Measurements from ENCODE around the gene PSAP. TPM values are rescaled to one million over a fixed set of nuclear protein-coding genes. Genes with fewer than 3 reads are reported as not detected.

The PSAP gene
- total RNA-seq, 1 donor from 2014 or later, result 1,262 TPM

GRCh38 chr10:71780719-71781118 is 70.3 kb downstream of the PSAP start:
- no peak overlapping the region for H3K4me3 Mint-ChIP-seq (ENCODE audit: unreplicated experiment)
- H3K4me1 Mint-ChIP-seq (ENCODE audit: unreplicated experiment), result no peaks in the 10 kb centered on the region
- no peaks in the 10 kb centered on the region for H3K9me3 Mint-ChIP-seq (ENCODE audit: unreplicated experiment)
- no peak overlapping the region for H3K27ac Mint-ChIP-seq (ENCODE audit: unreplicated experiment)
- TF ChIP-seq CTCF (IDR thresholded peaks at IDR 0.05), result no peak
- H3K27me3 Mint-ChIP-seq (ENCODE audit: unreplicated experiment), result peaks cover 31% of the 10 kb centered on the region
- no peak for DNase-seq (ENCODE audit: extremely low spot score, unreplicated experiment)
- H3K36me3 Mint-ChIP-seq (ENCODE audit: unreplicated experiment), result no peaks in the 10 kb centered on the region

GRCh38 chr10:71780156-71780555 is 70.9 kb downstream of the PSAP start:
- no peaks in the 10 kb centered on the region for H3K4me1 Mint-ChIP-seq (ENCODE audit: unreplicated experiment)

GRCh38 chr10:71779641-71780040 is 71.4 kb downstream of the PSAP start:
- H3K27me3 Mint-ChIP-seq (ENCODE audit: unreplicated experiment), result peaks cover 27% of the 10 kb centered on the region
- H3K4me1 Mint-ChIP-seq (ENCODE audit: unreplicated experiment), result peaks cover under 1% of the 10 kb centered on the region
- H3K36me3 Mint-ChIP-seq (ENCODE audit: unreplicated experiment), result no peaks in the 10 kb centered on the region
- H3K4me3 Mint-ChIP-seq (ENCODE audit: unreplicated experiment), result no peak overlapping the region
- H3K9me3 Mint-ChIP-seq (ENCODE audit: unreplicated experiment), result no peaks in the 10 kb centered on the region
- no peak overlapping the region for H3K27ac Mint-ChIP-seq (ENCODE audit: unreplicated experiment)
- no peak for TF ChIP-seq CTCF (IDR thresholded peaks at IDR 0.05)
- DNase-seq (ENCODE audit: extremely low spot score, unreplicated experiment), result no peak

More at GRCh38 chr10:71780156-71780555, 70.9 kb downstream of the PSAP start:
- no peaks in the 10 kb centered on the region for H3K9me3 Mint-ChIP-seq (ENCODE audit: unreplicated experiment)
- no peak overlapping the region for H3K27ac Mint-ChIP-seq (ENCODE audit: unreplicated experiment)
- peaks cover 27% of the 10 kb centered on the region for H3K27me3 Mint-ChIP-seq (ENCODE audit: unreplicated experiment)
- TF ChIP-seq CTCF (IDR thresholded peaks at IDR 0.05), result no peak
- no peak for DNase-seq (ENCODE audit: extremely low spot score, unreplicated experiment)
- no peaks in the 10 kb centered on the region for H3K36me3 Mint-ChIP-seq (ENCODE audit: unreplicated experiment)
- H3K4me3 Mint-ChIP-seq (ENCODE audit: unreplicated experiment), result no peak overlapping the region

- no peaks in the 10 kb centered on the region for H3K36me3 Mint-ChIP-seq (ENCODE audit: unreplicated experiment)
- no peak overlapping the region for H3K27ac Mint-ChIP-seq (ENCODE audit: unreplicated experiment)
- no peak overlapping the region for H3K4me3 Mint-ChIP-seq (ENCODE audit: unreplicated experiment)
- H3K4me1 Mint-ChIP-seq (ENCODE audit: unreplicated experiment), result peaks cover 11% of the 10 kb centered on the region
- H3K27me3 Mint-ChIP-seq (ENCODE audit: unreplicated experiment), result peaks cover 22% of the 10 kb centered on the region
- DNase-seq (ENCODE audit: extremely low spot score, unreplicated experiment), result no peak
- TF ChIP-seq CTCF (IDR thresholded peaks at IDR 0.05), result no peak
- H3K9me3 Mint-ChIP-seq (ENCODE audit: unreplicated experiment), result no peaks in the 10 kb centered on the region
Measured at GRCh38 chr10:71778071-71778825, 72.8 kb downstream of the PSAP start.

GRCh38 chr10:71777213-71777985 is 73.7 kb downstream of the PSAP start:
- no peak overlapping the region for H3K4me3 Mint-ChIP-seq (ENCODE audit: unreplicated experiment)
- H3K27me3 Mint-ChIP-seq (ENCODE audit: unreplicated experiment), result peaks cover 14% of the 10 kb centered on the region
- H3K4me1 Mint-ChIP-seq (ENCODE audit: unreplicated experiment), result peaks cover 15% of the 10 kb centered on the region
- no peaks in the 10 kb centered on the region for H3K36me3 Mint-ChIP-seq (ENCODE audit: unreplicated experiment)
- no peak overlapping the region for H3K27ac Mint-ChIP-seq (ENCODE audit: unreplicated experiment)
- no peak for TF ChIP-seq CTCF (IDR thresholded peaks at IDR 0.05)
- DNase-seq (ENCODE audit: extremely low spot score, unreplicated experiment), result no peak
- no peaks in the 10 kb centered on the region for H3K9me3 Mint-ChIP-seq (ENCODE audit: unreplicated experiment)

All from osteocyte (in vitro differentiated cells).